HG02981 (cell line): ENCODE measurements around the gene NUDT13.
"Not testable (repeated sequence)": the region's sequence is repeated elsewhere in the genome, so short reads cannot be mapped to it uniquely, and the experiment has no call there.

Source experiments
- ATAC-seq: cut with Tn5 transposase; IDR thresholded peaks from one replicate; pipeline ENCODE4 v1.9.1; 2021; ENCODE audit warnings: mild to moderate bottlenecking, moderate library complexity; ENCODE audit not compliant: unreplicated experiment

The NUDT13 gene

DNA sequence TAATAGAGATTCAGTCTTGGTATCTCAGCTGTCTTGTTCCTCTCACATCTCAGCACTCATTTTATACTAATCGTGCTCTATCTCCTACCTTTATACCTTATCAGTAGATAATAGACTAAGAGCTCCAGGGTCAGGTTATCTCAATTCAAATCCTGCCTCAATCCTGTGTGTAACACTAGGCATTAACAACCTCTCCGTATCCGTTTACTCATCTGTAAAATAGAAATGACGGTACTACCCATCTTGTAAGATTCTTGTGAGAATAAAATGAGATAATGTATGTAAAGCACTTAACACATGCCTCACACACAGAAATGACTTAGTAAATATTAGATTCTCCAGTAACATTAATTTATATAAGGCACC, 13.0 kb upstream of the NUDT13 start:
- ATAC-seq, result no peak

DNA sequence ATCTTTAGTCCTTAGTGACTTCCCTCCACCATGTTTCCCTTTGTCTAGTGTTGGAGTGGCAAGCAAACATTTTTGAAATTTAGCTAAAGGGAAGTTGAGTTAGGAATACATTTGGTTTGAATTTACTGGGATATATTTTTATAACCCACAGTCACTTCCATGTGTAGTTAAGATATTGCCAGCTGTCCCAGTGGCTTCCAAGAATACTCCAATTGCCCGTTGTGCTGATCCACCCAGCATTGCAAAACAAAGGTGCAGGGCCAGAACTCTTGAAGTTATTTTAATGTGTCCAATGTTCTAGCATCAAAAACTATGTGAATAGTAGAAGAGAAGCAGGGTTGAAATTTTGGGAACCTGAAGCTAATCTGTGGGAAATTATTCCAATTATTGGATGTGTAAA, 11.1 kb upstream of the NUDT13 start:
- ATAC-seq, result no peak

DNA sequence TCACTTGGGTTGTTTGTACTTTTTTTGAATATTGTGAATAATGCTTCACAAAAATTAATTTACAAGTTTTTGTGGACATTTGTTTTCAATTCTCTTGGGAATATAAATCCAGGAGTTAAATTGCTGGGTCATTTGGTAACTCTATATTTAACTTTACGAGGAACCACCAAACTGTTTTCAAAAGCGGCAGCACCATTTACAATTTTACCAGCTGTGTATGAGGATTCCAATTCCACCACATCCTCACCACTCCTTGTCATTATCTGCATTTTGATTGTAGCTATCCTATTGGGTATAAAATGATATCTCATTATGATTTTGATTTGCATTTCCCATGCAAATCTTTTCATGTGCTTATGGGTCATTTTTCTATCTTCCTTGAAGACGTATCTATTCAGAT, 4.0 kb upstream of the NUDT13 start:
- ATAC-seq, result no peak

DNA sequence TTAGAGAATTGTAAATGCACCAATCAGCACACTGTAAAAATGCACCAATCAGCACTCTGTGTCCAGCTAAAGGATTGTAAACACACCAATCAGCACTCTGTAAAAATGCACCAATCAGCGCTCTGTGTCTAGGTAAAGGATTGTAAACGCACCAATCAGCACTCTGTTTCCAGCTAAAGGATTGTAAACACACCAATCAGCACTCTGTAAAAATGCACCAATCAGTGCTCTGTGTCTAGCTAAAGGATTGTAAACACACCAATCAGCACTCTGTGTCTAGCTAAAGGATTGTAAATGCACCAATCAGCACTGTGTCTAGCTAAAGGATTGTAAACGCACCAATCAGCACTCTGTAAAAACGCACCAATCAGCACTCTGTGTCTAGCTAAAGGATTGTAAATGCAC, 1.0 kb upstream of the NUDT13 start:
- ATAC-seq, result not testable (repeated sequence)

DNA sequence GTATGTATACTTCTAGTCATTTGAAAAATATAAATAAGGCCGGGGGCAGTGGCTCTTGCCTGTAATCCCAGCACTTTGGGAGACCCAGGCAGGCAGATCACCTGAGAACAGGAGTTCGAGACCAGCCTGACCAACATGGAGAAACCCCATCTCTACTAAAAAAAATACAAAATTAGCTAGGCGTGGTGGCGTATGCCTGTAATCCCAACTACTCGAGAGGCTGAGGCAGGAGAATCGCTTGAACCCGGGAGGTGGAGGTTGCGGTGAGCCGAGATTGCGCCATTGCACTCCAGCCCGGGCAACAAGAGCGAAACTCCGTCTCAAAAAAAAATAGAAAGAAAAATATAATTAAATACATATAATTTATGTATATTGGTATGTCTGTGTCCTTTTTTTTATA, 1.8 kb downstream of the NUDT13 start:
- not testable (repeated sequence) for ATAC-seq

DNA sequence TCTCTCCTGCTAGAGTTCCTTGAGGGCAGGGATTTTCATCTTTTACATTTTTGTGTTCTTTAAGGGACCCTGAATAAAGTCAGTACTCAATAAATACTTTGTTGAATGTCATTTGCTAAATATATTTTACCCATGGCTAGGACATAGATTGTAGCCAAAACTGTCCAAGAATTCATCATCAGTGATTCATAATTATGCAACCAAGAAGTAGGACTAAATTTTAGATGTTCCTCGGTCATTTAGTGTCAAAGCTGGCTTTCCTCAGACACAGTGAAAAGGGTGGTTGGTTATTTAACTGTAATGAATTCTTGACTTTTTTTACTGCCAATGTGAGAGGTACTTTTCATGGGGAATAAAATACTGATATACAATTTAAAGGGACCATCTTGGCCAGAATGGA, 3.3 kb downstream of the NUDT13 start:
- no peak for ATAC-seq

DNA sequence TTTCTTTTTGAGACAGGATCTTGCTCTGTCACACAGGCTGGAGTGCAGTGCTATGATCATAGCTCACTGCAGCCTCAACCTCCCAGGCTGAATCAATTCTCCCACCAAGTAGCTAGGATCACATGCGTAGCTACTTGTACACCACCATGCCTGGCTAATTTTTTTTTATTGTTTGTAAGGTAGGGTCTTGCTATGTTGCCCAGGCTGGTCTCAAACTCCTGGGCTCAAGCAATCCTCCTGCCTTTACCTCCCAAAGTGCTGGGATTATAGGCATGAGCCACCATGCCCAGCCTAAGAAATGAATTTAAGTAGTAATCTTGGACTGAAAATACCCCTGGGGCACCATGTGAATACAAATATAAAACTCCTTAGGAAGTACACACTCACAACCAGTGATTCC, 5.8 kb downstream of the NUDT13 start:
- no peak for ATAC-seq

DNA sequence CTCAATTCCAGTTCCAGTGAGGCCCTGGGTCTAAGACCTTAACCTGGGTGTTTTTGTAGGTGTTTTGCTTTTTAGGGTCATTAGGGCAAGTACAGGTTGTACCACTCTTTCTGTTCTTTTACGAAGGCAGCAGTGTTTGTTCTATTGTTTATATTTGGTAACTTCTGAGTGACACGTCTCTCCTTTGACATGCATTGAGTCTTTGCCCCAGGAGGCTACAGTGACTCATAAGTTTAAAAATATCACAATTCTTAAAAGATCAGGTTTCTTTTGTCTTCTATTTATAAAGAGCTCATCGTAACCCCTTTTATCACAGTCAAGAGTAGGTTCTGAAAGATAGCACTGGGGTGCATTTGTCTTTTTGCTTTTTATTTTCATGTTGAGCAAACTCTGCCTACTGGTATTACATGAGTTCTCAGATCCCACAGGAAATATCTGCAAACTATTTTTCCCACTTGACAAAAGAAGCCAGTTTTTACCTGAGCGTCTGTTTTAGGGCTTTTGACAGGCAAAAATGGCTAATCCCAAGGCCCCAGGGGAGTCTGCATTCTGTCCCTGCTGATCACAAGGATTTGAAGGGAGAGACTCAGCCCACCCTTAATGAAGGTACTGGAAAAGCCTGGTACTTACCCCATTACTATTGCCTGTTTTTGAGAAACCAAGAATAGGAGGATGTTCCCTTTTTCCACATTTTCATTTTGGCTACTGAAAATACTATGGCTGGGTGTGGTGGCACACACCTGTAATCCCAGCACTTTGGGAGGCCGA, 7.9 kb downstream of the NUDT13 start:
- ATAC-seq, result peak; percentile 87

DNA sequence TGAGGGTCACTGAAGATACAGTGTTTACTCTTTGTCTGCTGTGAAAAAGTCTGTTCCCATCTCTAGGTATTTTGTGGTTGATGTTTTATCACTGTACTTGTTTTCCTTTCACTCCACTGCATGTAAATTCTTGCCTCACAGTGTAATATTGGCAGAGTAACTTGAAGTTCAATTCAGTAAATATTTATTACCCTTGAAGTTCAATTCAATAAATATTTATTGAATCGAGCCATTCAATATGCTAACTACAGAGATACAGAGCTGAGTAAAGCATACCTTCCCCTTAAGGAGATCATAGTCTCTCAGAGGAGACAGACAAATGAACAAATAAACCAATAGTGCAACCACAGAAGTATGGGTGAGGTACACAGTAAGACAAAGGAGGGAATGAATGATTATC, 9.2 kb downstream of the NUDT13 start:
- ATAC-seq, result no peak

DNA sequence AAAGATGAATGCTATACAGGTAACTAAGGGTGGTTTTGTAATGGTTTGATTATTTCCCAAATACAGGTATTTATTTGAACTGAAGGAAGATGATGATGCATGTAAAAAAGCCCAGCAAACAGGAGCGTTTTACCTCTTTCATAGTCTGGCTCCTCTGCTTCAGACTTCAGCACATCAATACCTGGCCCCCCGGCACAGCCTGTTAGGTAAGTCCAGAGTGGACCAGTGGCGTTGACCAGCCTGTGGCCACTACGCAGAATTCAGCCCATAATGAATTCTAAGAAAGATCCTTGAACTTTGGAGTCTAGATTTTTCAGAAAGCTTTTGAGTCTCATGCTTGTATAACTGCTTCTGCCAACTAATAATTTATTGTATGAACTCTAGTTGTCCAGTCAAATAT, 9.7 kb downstream of the NUDT13 start:
- no peak for ATAC-seq

DNA sequence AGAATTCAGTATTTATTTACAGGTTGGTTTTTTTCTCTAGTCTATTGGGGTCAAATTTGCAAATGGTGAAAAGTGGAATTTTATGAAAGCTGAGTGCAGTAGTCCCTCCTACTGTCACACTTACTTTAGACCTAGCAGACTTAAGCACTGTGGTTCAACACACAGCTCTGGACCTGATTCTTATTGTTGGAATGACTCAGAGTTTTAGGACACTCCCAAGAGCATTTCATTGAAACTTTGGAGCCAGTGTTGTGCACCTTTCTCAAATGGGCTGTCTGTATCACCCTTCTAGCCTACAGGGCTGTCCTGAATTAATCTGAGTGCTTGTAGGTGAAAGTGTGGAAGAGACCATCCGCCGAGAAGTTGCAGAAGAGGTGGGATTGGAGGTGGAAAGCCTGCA, 16.1 kb downstream of the NUDT13 start:
- ATAC-seq, result no peak

DNA sequence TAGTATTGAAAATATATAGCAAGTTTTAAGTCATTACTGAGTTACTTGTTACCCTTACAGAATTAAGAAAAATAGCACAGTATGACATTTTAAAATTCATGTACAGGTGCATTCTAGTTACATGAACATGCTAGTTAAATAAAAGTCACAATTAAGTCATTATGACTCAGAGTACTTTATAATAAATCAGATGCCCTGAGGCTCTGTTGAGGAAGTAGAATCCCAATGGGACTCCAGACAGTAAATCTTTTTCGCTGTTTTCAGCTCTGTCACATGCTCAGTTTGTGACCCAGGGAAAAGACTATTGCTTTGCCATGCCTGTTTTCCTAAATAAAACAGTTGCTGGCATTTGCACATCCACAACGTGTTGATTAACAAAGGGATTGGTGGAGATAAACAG, 21.0 kb downstream of the NUDT13 start:
- no peak for ATAC-seq

DNA sequence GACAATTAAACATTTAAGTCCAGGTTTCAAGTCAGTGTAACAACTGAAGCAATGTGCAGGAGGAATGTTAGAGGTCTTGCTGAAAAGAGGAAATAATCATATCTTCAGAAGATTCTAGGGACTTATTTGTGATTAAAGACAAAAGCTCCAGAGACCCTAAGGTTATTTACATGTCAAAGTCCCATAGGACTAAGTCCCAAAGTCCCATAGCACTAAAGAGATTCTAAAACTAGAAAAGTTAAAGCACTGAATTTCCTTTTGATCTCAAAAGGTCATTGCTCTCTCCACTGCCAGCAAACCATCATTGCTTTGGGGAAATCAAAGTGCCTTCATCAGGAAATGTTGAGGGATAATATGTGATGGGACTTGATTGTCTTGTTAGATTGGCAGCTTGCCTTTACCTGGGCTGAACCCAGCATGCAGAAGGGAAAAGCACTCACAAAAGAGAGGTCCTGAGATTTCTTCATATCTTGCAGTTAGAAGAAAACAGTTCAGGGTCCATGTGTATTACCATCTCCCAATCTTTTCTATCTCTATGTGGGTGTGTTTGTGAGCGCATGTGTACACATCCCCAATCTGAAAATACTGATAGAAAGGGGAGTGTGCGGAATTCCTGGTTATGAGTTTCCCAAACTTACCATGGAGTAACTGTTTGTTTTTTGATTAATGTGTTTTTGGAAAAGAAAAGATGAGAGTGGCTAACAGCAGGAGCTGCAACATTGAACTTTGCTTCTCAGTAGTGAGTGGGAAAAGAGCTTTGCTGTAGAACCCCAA, 21.8 kb downstream of the NUDT13 start:
- ATAC-seq, result no peak

DNA sequence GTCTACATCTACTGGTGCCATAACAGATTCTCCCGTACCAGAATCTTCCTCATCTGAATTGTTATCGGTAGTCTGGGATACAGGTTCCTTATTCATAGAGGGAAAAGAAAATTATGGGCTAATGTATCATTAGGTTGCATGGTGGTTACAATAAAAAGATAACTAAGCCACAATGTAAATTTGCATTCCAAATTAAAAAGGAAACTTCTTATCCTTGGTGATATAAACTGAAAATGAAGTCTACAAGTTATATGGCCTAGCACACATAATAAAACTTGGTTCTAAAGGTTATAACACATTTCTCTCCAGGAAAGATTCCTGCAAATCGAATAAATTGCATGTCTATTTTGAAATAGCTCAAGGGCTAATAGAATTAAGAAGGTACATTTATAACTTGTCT, 24.5 kb downstream of the NUDT13 start:
- no peak for ATAC-seq

DNA sequence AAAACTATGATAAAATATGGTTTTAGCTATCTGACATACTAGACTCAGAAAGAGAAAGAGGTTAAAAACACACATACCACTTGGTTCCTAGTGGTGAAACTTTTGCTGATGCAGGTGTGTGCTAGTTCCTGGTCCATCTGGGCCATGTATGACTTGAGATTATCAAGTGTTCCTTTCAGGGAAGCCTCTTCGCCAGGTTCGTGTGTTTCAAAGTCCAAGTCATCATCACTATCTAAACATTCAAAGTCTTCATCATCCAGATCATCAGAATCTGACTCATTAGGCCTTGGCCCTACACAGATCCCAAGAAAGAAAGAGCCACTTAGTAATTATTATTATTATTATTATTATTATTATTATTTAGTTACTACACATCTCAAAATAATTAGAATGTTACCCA, 26.4 kb downstream of the NUDT13 start:
- no peak for ATAC-seq

DNA sequence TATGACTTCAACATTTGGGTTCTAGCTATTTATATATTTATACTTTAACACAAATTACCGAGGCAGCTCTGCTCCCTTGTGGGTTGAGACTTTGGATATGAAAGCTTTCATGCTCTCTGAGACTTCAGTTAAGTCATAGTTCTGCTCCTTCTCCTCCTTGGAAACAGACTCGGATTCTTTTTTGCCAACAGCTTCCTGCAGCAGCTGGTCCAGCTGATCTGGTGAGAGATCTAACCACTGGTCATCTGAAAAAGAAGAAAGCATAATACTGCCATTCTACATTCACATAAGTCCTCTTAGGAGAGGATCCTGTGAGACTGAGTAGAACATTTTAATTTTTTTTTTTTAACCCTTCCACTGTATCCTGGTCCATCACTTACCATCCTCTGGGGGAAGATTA, 29.0 kb downstream of the NUDT13 start:
- no peak for ATAC-seq

DNA sequence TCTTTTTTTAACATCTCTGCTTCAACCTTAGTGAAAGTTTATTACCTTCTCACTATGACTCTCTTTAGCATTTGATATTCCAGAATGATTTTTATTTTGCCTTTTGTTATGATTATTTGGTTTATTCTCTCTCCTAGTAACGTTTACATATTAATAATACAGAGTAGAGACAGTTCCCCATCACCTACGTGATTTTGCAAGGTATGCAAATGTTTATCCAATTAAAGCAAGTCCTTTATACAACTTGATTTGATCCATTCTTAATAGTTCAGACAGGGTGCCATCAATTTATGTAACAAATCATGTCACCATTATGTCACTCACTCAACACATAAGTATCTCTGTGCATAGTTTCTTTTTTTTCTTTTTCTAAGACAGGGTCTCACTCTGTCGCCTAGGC, 31.3 kb downstream of the NUDT13 start:
- no peak for ATAC-seq

DNA sequence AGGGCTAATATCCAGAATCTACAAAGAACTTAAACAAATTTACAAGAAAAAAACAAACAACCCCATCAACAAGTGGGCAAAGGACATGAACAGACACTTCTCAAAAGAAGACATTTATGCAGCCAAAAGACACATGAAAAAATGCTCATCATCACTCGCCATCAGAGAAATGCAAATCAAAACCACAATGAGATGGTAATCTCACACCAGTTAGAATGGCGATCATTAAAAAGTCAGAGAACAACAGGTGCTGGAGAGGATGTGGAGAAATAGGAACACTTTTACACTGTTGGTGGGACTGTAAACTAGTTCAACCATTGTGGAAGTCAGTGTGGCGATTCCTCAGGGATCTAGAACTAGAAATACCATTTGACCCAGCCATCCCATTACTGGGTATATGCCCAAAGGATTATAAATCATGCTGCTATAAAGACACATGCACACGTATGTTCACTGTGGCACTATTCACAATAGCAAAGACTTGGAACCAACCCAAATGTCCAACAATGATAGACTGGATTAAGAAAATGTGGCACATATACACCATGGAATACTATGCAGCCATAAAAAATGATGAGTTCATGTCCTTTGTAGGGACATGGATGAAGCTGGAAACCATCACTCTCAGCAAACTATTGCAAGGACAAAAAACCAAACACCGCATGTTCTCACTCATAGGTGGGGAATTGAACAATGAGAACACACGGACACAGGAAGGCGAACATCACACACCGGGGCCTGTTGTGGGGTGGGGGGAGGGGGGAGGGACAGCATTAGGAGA, 40.6 kb downstream of the NUDT13 start:
- ATAC-seq, result not testable (repeated sequence)

DNA sequence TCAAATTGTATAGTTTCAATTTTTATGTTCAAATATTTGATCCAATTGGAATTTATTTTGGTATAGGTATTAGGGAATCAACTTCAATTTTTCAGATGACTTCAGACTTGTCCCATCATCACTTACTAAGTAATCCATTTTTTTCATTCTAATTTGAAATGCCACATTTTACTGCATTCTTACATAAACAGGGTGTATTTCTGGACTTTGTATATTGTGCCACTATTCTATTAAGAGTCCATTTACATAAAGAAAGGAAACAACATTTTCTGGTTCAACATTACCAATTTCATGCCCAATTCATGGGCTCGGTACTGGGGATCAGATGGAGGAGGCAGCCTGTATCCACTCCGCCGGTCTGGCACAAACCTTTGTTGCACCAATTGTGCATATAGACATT, 41.8 kb downstream of the NUDT13 start:
- ATAC-seq, result no peak

DNA sequence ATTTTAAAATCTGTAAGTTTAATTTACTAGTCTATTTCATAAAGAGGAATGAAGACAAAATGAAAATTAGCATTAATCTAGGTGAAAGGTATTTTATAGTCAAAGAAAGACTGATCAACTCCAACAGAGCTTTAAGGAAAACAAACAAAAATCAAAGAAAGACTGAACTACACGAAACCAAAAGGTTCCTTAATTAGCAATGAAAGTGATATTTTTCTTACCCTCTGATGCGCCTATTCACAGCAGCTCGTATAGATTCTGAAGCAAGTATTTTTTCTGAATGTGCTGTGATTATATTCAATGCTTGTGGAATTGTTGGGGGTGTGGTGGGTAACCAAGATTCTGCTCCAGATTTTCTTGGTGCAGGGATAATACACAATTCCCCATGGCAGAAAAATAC, 45.8 kb downstream of the NUDT13 start:
- ATAC-seq, result no peak

DNA sequence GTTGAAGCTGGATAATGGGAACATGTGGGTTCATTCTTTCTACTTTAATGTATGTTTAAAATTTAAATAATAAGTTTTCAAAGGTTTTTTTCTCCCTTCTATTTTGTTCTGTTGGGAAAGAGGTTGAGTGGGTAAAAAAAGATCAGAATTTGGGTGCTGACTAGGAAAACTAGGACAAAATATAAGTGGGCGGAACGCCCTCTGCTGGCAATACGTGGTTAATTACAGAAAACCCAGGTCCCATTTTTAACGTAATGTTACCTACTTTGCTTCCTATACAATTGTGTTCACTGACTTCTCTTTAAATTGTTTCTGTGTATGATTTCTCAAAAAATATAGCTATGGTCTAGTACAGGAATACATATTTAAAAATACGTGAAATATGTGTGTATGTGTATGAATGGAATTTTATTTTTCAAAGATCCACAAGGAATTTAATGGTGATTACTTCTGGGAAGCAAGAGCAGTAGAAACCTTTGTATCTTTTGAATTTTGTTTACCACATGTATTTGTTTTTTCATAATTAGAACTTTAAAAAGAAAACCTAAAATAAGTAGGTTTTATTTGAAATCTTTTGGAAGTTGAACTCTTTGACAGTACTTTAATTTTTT, 48.9 kb downstream of the NUDT13 start:
- no peak for ATAC-seq
